ENCODE data around the gene GPR148.
"Not testable (repeated sequence)": the region's sequence is repeated elsewhere in the genome, so short reads cannot be mapped to it uniquely, and the experiment has no call there.

DNA sequence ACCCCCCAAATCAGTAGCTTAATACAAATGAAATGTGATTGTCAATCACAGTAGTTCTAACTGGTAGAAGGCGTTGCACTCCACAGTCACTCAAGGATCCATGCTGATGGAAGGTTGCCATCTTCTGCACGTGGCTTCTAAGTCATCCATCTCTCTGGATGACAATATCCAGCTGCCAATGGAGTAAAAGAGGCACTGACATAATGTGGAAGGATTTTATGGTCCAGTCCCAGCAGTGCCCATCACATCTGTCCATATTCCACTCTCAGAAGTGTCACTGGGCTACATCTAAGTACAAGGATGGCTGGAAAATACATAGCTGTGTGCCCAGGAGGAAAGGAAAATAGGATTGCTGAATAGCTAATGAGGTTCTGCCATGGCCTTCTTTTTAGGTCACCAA, 14.1 kb upstream of the GPR148 start:
- TF ChIP-seq, protein P1, sequence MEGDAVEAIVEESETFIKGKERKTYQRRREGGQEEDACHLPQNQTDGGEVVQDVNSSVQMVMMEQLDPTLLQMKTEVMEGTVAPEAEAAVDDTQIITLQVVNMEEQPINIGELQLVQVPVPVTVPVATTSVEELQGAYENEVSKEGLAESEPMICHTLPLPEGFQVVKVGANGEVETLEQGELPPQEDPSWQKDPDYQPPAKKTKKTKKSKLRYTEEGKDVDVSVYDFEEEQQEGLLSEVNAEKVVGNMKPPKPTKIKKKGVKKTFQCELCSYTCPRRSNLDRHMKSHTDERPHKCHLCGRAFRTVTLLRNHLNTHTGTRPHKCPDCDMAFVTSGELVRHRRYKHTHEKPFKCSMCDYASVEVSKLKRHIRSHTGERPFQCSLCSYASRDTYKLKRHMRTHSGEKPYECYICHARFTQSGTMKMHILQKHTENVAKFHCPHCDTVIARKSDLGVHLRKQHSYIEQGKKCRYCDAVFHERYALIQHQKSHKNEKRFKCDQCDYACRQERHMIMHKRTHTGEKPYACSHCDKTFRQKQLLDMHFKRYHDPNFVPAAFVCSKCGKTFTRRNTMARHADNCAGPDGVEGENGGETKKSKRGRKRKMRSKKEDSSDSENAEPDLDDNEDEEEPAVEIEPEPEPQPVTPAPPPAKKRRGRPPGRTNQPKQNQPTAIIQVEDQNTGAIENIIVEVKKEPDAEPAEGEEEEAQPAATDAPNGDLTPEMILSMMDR (IDR thresholded peaks at IDR 0.05; ENCODE audit: poor library complexity), result not testable (repeated sequence)
- TF ChIP-seq EZH2 (IDR thresholded peaks at IDR 0.05; ENCODE audit: borderline replicate concordance), result not testable (repeated sequence)

All from hepatocyte (in vitro differentiated cells).